OCI-LY1 (cell line): Measurements from ENCODE around the gene MUC5AC.

ENCODE experiments used
- EZH2 ChIP-seq: fragments of 200-600 bp; sonication (generic), shearing (Covaris generic); IDR thresholded peaks from 2 replicates; pipeline ENCODE4 v1.8.0; 2017; ENCODE audit warnings: borderline replicate concordance, mixed run types, mild to moderate bottlenecking, antibody characterized with exemption, low read length, moderate library complexity, mixed read lengths
- TF ChIP-seq, protein P1 (sequence below): fragments of 200-600 bp; sonication (generic), shearing (Covaris generic); IDR thresholded peaks from 2 replicates; pipeline ENCODE4 v1.5.1; 2017; ENCODE audit warnings: mild to moderate bottlenecking, antibody characterized with exemption, low read length, moderate library complexity, mixed read lengths

DNA sequence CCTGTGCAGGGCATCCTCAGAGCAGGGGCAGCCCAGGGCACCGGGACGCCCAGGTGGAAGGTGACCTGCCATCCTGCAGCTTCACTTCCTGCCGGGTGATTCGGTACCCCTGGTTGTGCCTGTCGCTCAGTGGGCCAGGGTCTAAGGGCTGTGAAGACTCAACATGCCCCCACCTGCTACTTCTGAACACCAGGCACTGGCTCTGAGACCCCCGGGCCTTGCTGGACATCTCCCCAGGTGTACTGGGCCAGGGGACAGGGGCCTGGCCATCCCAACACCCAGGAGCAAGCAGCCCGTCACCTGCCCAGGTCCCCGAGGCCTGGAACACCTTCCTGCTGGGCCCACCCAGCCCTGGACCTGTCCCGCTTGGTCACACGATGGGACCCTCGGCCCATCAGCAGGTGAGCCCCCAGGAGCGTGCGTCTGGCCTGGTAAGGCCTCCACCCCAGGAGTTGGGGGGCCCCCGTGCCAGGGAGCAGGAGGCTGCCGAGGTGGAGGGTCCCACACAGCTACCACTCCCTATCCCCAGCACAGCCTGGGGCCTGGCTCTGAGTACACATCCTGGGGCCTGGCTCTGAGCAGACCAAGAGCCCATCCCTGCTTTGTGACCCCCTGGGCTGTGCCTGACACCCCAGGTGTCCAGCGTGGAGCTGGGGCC is 61.2 kb downstream of the MUC5AC start:
- TF ChIP-seq, protein P1, sequence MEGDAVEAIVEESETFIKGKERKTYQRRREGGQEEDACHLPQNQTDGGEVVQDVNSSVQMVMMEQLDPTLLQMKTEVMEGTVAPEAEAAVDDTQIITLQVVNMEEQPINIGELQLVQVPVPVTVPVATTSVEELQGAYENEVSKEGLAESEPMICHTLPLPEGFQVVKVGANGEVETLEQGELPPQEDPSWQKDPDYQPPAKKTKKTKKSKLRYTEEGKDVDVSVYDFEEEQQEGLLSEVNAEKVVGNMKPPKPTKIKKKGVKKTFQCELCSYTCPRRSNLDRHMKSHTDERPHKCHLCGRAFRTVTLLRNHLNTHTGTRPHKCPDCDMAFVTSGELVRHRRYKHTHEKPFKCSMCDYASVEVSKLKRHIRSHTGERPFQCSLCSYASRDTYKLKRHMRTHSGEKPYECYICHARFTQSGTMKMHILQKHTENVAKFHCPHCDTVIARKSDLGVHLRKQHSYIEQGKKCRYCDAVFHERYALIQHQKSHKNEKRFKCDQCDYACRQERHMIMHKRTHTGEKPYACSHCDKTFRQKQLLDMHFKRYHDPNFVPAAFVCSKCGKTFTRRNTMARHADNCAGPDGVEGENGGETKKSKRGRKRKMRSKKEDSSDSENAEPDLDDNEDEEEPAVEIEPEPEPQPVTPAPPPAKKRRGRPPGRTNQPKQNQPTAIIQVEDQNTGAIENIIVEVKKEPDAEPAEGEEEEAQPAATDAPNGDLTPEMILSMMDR, result no peak
- TF ChIP-seq EZH2, result no peak
